ENCODE data around the gene FXYD5. TPM values are rescaled to one million over a fixed set of nuclear protein-coding genes. Genes with fewer than 3 reads are reported as not detected.

The FXYD5 gene
- total and polyA plus RNA-seq, 2 donors (not counting 3 experiments of a cell fraction or from before 2014, with no cell fraction given), result 223 to 290 TPM

DNA sequence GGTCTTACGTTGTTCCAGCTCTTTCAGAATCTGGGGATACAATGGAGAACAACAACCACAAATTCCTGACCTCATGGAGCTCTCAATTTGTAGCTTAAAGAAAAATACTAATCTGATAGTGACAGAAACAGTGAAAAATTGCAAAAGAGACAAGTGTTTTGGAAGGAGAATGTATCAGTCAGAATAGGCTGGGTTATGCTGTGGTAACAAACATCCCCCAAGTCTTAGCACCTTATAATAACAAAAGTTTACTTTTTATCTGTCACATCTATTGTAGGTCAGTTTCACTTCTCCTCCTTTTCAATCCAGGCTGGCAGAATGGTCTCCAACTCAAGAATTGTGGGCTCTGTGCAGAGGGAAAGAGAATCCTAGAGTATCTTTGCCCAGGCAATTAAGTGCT, 64.5 kb downstream of the FXYD5 start:
- H3K36me3 ChIP-seq (ENCODE audit: control insufficient read depth in 2 of 2, extremely low read depth in 1 of 2, insufficient read depth in 2 of 2, low read length in 2 of 2), result no peaks in the 10 kb centered on the region
- DNase-seq (ENCODE audit: low read depth, low spot score) (no peak), FAIRE-seq (no peak)
- H3K4me2 ChIP-seq (ENCODE audit: insufficient read depth, low read length), result no peak overlapping the region
- H4K20me1 ChIP-seq (replicated peaks; ENCODE audit: control insufficient read depth, extremely low read depth, insufficient read depth, low read length), result no peaks in the 10 kb centered on the region
- H3K9me1 ChIP-seq (replicated peaks; ENCODE audit: control insufficient read depth, extremely low read depth, insufficient read depth, low read length), result no peaks in the 10 kb centered on the region
- intact Hi-C loops (cut with micrococcal nuclease) (no loop called here), dilution Hi-C loops (cut with MboI; ENCODE audit: extremely low pct_ligation_motif_present, low sequenced_read_pairs) (no loop called here)
- POLR2A ChIA-PET, result no interaction called here
- CTCF ChIA-PET, result interaction anchor here (1.6 kb wide), 1 partner anchor 15 kb away, joined by 4 read pairs; no protein-coding TSS in a partner anchor
- no peaks in the 10 kb centered on the region for H3K79me2 ChIP-seq (ENCODE audit: control insufficient read depth, insufficient read depth, low read length)
- TF ChIP-seq MYC (IDR thresholded peaks at IDR 0.05; ENCODE audit: low read depth, low read length), result no peak
- no peak for TF ChIP-seq EZH2 (IDR thresholded peaks at IDR 0.05; ENCODE audit: borderline replicate concordance, low read depth, low read length, severe bottlenecking)
- no peak for TF ChIP-seq POLR2AphosphoS5 (IDR thresholded peaks at IDR 0.05; ENCODE audit: insufficient read depth, low read depth, low read length)
- no peak for TF ChIP-seq JUN (IDR thresholded peaks at IDR 0.05; ENCODE audit: borderline replicate concordance, insufficient read depth, insufficient read length, low read depth)
- no peak for TF ChIP-seq POLR2A (IDR thresholded peaks at IDR 0.05; ENCODE audit: low read depth, low read length)
- TF ChIP-seq, protein P1, sequence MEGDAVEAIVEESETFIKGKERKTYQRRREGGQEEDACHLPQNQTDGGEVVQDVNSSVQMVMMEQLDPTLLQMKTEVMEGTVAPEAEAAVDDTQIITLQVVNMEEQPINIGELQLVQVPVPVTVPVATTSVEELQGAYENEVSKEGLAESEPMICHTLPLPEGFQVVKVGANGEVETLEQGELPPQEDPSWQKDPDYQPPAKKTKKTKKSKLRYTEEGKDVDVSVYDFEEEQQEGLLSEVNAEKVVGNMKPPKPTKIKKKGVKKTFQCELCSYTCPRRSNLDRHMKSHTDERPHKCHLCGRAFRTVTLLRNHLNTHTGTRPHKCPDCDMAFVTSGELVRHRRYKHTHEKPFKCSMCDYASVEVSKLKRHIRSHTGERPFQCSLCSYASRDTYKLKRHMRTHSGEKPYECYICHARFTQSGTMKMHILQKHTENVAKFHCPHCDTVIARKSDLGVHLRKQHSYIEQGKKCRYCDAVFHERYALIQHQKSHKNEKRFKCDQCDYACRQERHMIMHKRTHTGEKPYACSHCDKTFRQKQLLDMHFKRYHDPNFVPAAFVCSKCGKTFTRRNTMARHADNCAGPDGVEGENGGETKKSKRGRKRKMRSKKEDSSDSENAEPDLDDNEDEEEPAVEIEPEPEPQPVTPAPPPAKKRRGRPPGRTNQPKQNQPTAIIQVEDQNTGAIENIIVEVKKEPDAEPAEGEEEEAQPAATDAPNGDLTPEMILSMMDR (IDR thresholded peaks at IDR 0.05; ENCODE audit: extremely low read depth in 1 of 2, insufficient read depth in 1 of 2, low read depth in 1 of 2, low read length in 2 of 2), result no peak
- no peaks in the 10 kb centered on the region for H3K9me3 ChIP-seq (replicated peaks; ENCODE audit: control insufficient read depth, insufficient read depth, low read length)
- H3K4me1 ChIP-seq (ENCODE audit: control insufficient read depth, extremely low read depth, insufficient read depth, low read length), result peaks cover 5% of the 10 kb centered on the region
- BruUV-seq (replicated peaks), result no TSS peak
- H3K9ac ChIP-seq (replicated peaks; ENCODE audit: extremely low read depth, insufficient read depth, low read length), result no peak overlapping the region
- no peak overlapping the region for H2AFZ ChIP-seq (ENCODE audit: low read depth, low read length)
- H3K27ac ChIP-seq (ENCODE audit: insufficient read depth, low read depth, low read length), result no peak overlapping the region
- H3K27me3 ChIP-seq (ENCODE audit: control insufficient read depth in 2 of 2, insufficient read depth in 2 of 2, low read length in 2 of 2), result peaks cover 0 to 4% of the 10 kb centered on the region in 2 experiments
- H3K4me3 ChIP-seq (replicated peaks in 1 of 3; ENCODE audit: insufficient read depth in 1 of 3, low read depth in 1 of 3, low read length in 3 of 3), result no peak overlapping the region

Small RNA genes within 50 kb of the gene (small RNA-seq; reads per million reads assigned to genes)
- gene AC020907.2 (ENCODE audit: insufficient read depth, insufficient read length, low read depth, low replicate concordance), result not detected

Other genes with a start within 250 kb of the FXYD5 start
- gene ZNF30, start 227.8 kb upstream of the FXYD5 start, total RNA-seq, result 3.6 and 4.7 TPM in 2 replicates
- gene ZNF30, start 227.8 kb upstream of the FXYD5 start, polyA plus RNA-seq, result 1.2 and 1.3 TPM in 2 replicates
- gene ZNF792, start 190.5 kb upstream of the FXYD5 start, total RNA-seq, result 19.6 and 19.8 TPM in 2 replicates
- 10.9 and 11.3 TPM in 2 replicates for gene ZNF792, start 190.5 kb upstream of the FXYD5 start, polyA plus RNA-seq
- 130 and 139 TPM in 2 replicates for gene GRAMD1A, start 154.4 kb upstream of the FXYD5 start, total RNA-seq
- 127 and 162 TPM in 2 replicates for gene GRAMD1A, start 154.4 kb upstream of the FXYD5 start, polyA plus RNA-seq
- 14.2 and 15.8 TPM in 2 replicates for gene SCN1B, start 124.3 kb upstream of the FXYD5 start, total RNA-seq
- 11.2 and 14.0 TPM in 2 replicates for gene SCN1B, start 124.3 kb upstream of the FXYD5 start, polyA plus RNA-seq
- 0.23 TPM in 1 of 2 replicates, not detected in the other for gene HPN, start 113.0 kb upstream of the FXYD5 start, total RNA-seq
- gene HPN, start 113.0 kb upstream of the FXYD5 start, polyA plus RNA-seq, result 0.05 and 0.10 TPM in 2 replicates
- gene FXYD3, start 38.9 kb upstream of the FXYD5 start, total RNA-seq, result not detected in 2 replicates
- gene FXYD3, start 38.9 kb upstream of the FXYD5 start, polyA plus RNA-seq, result not detected in 2 replicates
- not detected in 2 replicates for gene LGI4, start 19.7 kb upstream of the FXYD5 start, total RNA-seq
- gene LGI4, start 19.7 kb upstream of the FXYD5 start, polyA plus RNA-seq, result not detected in 2 replicates
- not detected in 2 replicates for gene FXYD1, start 15.9 kb upstream of the FXYD5 start, total RNA-seq
- not detected in 2 replicates for gene FXYD1, start 15.9 kb upstream of the FXYD5 start, polyA plus RNA-seq
- not detected in 2 replicates for gene FXYD7, start 11.5 kb upstream of the FXYD5 start, total RNA-seq
- 0.40 TPM in 1 of 2 replicates, not detected in the other for gene FXYD7, start 11.5 kb upstream of the FXYD5 start, polyA plus RNA-seq
- gene FAM187B, start 74.0 kb downstream of the FXYD5 start, total RNA-seq, result not detected in 2 replicates
- not detected in 2 replicates for gene FAM187B, start 74.0 kb downstream of the FXYD5 start, polyA plus RNA-seq
- 0.74 and 1.0 TPM in 2 replicates for gene LSR, start 94.3 kb downstream of the FXYD5 start, total RNA-seq
- gene LSR, start 94.3 kb downstream of the FXYD5 start, polyA plus RNA-seq, result 0.76 and 0.94 TPM in 2 replicates
- 76.8 and 85.8 TPM in 2 replicates for gene USF2, start 114.2 kb downstream of the FXYD5 start, total RNA-seq
- 75.0 and 80.5 TPM in 2 replicates for gene USF2, start 114.2 kb downstream of the FXYD5 start, polyA plus RNA-seq
- gene HAMP, start 127.8 kb downstream of the FXYD5 start, total RNA-seq, result 0.15 TPM in 1 of 2 replicates, not detected in the other
- not detected in 2 replicates for gene HAMP, start 127.8 kb downstream of the FXYD5 start, polyA plus RNA-seq
- not detected in 2 replicates for gene MAG, start 137.4 kb downstream of the FXYD5 start, total RNA-seq
- gene MAG, start 137.4 kb downstream of the FXYD5 start, polyA plus RNA-seq, result not detected in 2 replicates
- gene CD22, start 174.5 kb downstream of the FXYD5 start, total RNA-seq, result not detected in 2 replicates
- gene CD22, start 174.5 kb downstream of the FXYD5 start, polyA plus RNA-seq, result not detected in 2 replicates
- gene FFAR1, start 193.2 kb downstream of the FXYD5 start, total RNA-seq, result not detected in 2 replicates
- not detected in 2 replicates for gene FFAR1, start 193.2 kb downstream of the FXYD5 start, polyA plus RNA-seq
- gene FFAR3, start 203.7 kb downstream of the FXYD5 start, total RNA-seq, result not detected in 2 replicates
- not detected in 2 replicates for gene FFAR3, start 203.7 kb downstream of the FXYD5 start, polyA plus RNA-seq
- gene GPR42, start 216.3 kb downstream of the FXYD5 start, total RNA-seq, result not detected in 2 replicates
- not detected in 2 replicates for gene GPR42, start 216.3 kb downstream of the FXYD5 start, polyA plus RNA-seq

Measured in endothelial cell of umbilical vein (primary cell).